HG03175 (cell line): Measurements from ENCODE around the gene OVCA2.
"Not testable (repeated sequence)": the region's sequence is repeated elsewhere in the genome, so short reads cannot be mapped to it uniquely, and the experiment has no call there.

Experiments used
- ATAC-seq: cut with Tn5 transposase; IDR thresholded peaks from one replicate; pipeline ENCODE4 v1.9.1; 2021; ENCODE audit warnings: mild to moderate bottlenecking, moderate library complexity; ENCODE audit not compliant: unreplicated experiment

Gene OVCA2

GRCh38 chr17:2013220-2013993 lies 28.4 kb upstream of the OVCA2 start:
- ATAC-seq = not testable (repeated sequence)

GRCh38 chr17:2013994-2014317 lies 27.9 kb upstream of the OVCA2 start:
- no peak for ATAC-seq

GRCh38 chr17:2015314-2015713 lies 26.5 kb upstream of the OVCA2 start:
- no peak for ATAC-seq

GRCh38 chr17:2016494-2016893 lies 25.3 kb upstream of the OVCA2 start:
- no peak for ATAC-seq

GRCh38 chr17:2017274-2017941 lies 24.4 kb upstream of the OVCA2 start:
- ATAC-seq = no peak

GRCh38 chr17:2018716-2019510 lies 22.9 kb upstream of the OVCA2 start:
- ATAC-seq = no peak

GRCh38 chr17:2019723-2020122 lies 22.1 kb upstream of the OVCA2 start:
- ATAC-seq = no peak

GRCh38 chr17:2020721-2021120 lies 21.1 kb upstream of the OVCA2 start:
- no peak for ATAC-seq

- no peak for ATAC-seq
These were observed 19.1 kb upstream of the OVCA2 start for GRCh38 chr17:2022647-2023240.

GRCh38 chr17:2023256-2023655 lies 18.6 kb upstream of the OVCA2 start:
- no peak for ATAC-seq

GRCh38 chr17:2023692-2024571 lies 17.9 kb upstream of the OVCA2 start:
- ATAC-seq = no peak

GRCh38 chr17:2024572-2025219 lies 17.1 kb upstream of the OVCA2 start:
- no peak for ATAC-seq

GRCh38 chr17:2025220-2025621 lies 16.6 kb upstream of the OVCA2 start, which contains the start of gene RTN4RL1:
Gene RTN4RL1, minus strand, starts transcription at chr17:2025334. Its CDS starts 469 bp downstream, at chr17:2024865.
- ATAC-seq = no peak

- no peak for ATAC-seq
These were observed 16.1 kb upstream of the OVCA2 start for GRCh38 chr17:2025622-2026309.

GRCh38 chr17:2027528-2028233 lies 14.1 kb upstream of the OVCA2 start:
- ATAC-seq = no peak

- ATAC-seq = no peak
These were observed 13.6 kb upstream of the OVCA2 start for GRCh38 chr17:2028234-2028614.

GRCh38 chr17:2028737-2029136 lies 13.1 kb upstream of the OVCA2 start:
- no peak for ATAC-seq

GRCh38 chr17:2029911-2030778 lies 11.7 kb upstream of the OVCA2 start, which contains the start of gene DPH1:
Gene DPH1, plus strand, starts transcription at chr17:2030153. Its CDS starts 17 bp downstream, at chr17:2030170.
- ATAC-seq = peak; percentile 69
